ENCODE data around the gene KDM4B. TPM values are rescaled to one million over a fixed set of nuclear protein-coding genes. Genes with fewer than 3 reads are reported as not detected.

The KDM4B gene
- total RNA-seq, 8 experiments from 2014 or later: 15.7 to 48.0 (median 33.0) TPM

Other genes starting within 250 kb of the KDM4B start
- 10 to 100 TPM; 12.5 to 49.3 (median 21.2) TPM for gene DPP9, start 245.3 kb upstream of the KDM4B start, total RNA-seq
- gene FEM1A, start 177.4 kb upstream of the KDM4B start, total RNA-seq: 1 to 10 TPM; 1.6 to 5.3 (median 2.9) TPM
- 1 to 10 TPM in 3 of 8 experiments, under 1 TPM in 5; 0.11 to 7.0 (median 0.72) TPM for gene TICAM1, start 137.4 kb upstream of the KDM4B start, total RNA-seq
- 100 to 1,000 TPM in 1 of 8 experiments, 10 to 100 TPM in 4, 1 to 10 TPM in 3; 6.9 to 154 (median 22.1) TPM for gene PLIN3, start 101.4 kb upstream of the KDM4B start, total RNA-seq
- gene ARRDC5, start 66.2 kb upstream of the KDM4B start, total RNA-seq: under 1 TPM in 2 of 8 experiments, not detected in 6; 0.22 to 0.33 TPM
- 10 to 100 TPM in 3 of 8 experiments, 1 to 10 TPM in 5; 1.4 to 62.9 (median 5.1) TPM for gene UHRF1, start 59.6 kb upstream of the KDM4B start, total RNA-seq

All from motor neuron (in vitro differentiated cells).